HFFc6 (cell line): ENCODE data around the gene MEP1B. TPM values are rescaled to one million over a fixed set of nuclear protein-coding genes. Genes with fewer than 3 reads are reported as not detected.

Experiments used
- DNase-seq: peaks from one replicate; pipeline ENCODE4 v3.0.0-alpha.2; 2018
- H3K27ac Mint-ChIP-seq: 2 replicates; pipeline ENCODE4 v1.8.0; 2020; ENCODE audit warnings: mild to moderate bottlenecking, mixed read lengths
- H3K27me3 Mint-ChIP-seq: 2 replicates; pipeline ENCODE4 v1.8.0; 2021; ENCODE audit warnings: mild to moderate bottlenecking, moderate library complexity, mixed read lengths; ENCODE audit not compliant: insufficient read depth
- H3K36me3 Mint-ChIP-seq: 2 replicates; pipeline ENCODE4 v1.8.0; 2021; ENCODE audit warnings: low read depth, mixed read lengths
- H3K4me1 Mint-ChIP-seq: 2 replicates; pipeline ENCODE4 v1.8.0; 2020; ENCODE audit warnings: low read depth, mixed read lengths
- H3K4me3 Mint-ChIP-seq: 2 replicates; pipeline ENCODE4 v1.8.0; 2020; ENCODE audit warnings: mild to moderate bottlenecking, moderate library complexity, mixed read lengths
- H3K9me3 Mint-ChIP-seq: 2 replicates; pipeline ENCODE4 v1.8.0; 2020; ENCODE audit warnings: mild to moderate bottlenecking, mixed read lengths
- total RNA-seq, 6 experiments: library from RNA; stranded (reverse); fragmentation: NEBNext Ultra II Directional; extraction: Animal tissue kit (Norgen Biotek cat#: 25700); gene quantifications; 2 replicates in 1 of 6; 3 replicates in 5 of 6; pipeline ENCODE4 v1.2.3, GENCODE V29; 2021
- TF ChIP-seq, protein P1 (sequence below): fragments of 200-600 bp; sonication (generic); IDR thresholded peaks from 2 replicates; pipeline ENCODE4 v1.5.0; 2021; ENCODE audit warnings: antibody characterized with exemption, mild to moderate bottlenecking

The MEP1B gene
- total RNA-seq, 6 experiments from 2014 or later, result not detected

- TF ChIP-seq, protein P1, sequence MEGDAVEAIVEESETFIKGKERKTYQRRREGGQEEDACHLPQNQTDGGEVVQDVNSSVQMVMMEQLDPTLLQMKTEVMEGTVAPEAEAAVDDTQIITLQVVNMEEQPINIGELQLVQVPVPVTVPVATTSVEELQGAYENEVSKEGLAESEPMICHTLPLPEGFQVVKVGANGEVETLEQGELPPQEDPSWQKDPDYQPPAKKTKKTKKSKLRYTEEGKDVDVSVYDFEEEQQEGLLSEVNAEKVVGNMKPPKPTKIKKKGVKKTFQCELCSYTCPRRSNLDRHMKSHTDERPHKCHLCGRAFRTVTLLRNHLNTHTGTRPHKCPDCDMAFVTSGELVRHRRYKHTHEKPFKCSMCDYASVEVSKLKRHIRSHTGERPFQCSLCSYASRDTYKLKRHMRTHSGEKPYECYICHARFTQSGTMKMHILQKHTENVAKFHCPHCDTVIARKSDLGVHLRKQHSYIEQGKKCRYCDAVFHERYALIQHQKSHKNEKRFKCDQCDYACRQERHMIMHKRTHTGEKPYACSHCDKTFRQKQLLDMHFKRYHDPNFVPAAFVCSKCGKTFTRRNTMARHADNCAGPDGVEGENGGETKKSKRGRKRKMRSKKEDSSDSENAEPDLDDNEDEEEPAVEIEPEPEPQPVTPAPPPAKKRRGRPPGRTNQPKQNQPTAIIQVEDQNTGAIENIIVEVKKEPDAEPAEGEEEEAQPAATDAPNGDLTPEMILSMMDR, result no peak
- no peak for DNase-seq
- peaks cover 8% of the 10 kb centered on the region for H3K9me3 Mint-ChIP-seq
- H3K27me3 Mint-ChIP-seq, result peaks cover 1% of the 10 kb centered on the region; the same call in 1 of the 2 replicates
- no peaks in the 10 kb centered on the region for H3K36me3 Mint-ChIP-seq
- no peak overlapping the region for H3K27ac Mint-ChIP-seq
- H3K4me3 Mint-ChIP-seq, result no peak overlapping the region
- no peaks in the 10 kb centered on the region for H3K4me1 Mint-ChIP-seq
These were observed 69.7 kb downstream of the MEP1B start for GRCh38 chr18:32259553-32259952.

DNA sequence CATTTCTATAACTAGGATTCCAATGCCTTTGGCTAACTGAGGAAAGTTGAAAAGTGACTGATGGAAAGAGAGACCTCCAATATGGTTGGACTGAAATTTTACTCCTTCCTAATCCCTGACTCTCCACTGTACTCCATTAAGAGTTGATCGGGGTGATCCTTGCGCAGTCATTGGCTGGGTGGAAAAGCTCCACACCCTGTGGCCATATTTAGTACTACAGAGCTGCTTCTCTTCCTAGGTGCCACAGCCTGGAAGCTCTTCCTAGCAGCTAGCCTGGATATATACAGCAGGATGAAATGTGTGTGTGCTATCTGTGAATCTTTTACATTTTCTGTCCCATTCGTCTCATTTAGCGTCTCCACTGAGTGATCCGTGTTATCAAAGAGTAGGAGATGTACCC lies 71.2 kb downstream of the MEP1B start:
- Mint-ChIP-seq H3K4me3 (no peak overlapping the region), H3K9me3 (peaks cover 8% of the 10 kb centered on the region), H3K4me1 (no peaks in the 10 kb centered on the region), H3K36me3 (no peaks in the 10 kb centered on the region), H3K27me3 (no peaks in the 10 kb centered on the region; the same call in 1 of the 2 replicates), H3K27ac (no peak overlapping the region)
- TF ChIP-seq, protein P1, result peak; percentile 15; the same call in 1 of the 2 replicates
- no peak for DNase-seq

DNA sequence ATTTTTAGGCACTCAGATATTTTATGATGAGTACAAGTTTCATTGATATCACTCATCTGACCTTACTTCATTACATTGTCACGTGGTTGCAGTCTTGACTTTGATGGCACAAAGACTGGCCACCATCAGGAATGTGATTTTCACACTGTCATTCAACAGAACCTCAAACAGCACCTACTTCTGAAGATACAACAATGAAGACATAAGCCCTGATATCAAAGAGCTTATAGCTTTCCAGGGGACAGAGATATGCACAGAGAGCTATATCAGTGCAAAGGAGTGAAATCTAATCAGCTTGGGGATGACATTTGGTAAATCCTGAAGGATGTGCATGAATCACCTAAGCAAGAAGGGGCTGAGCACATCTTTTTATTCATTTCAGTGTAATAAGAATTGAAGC lies 72.3 kb downstream of the MEP1B start:
- Mint-ChIP-seq H3K4me3 (no peak overlapping the region), H3K4me1 (no peaks in the 10 kb centered on the region), H3K27ac (no peak overlapping the region), H3K9me3 (peaks cover 8% of the 10 kb centered on the region), H3K36me3 (no peaks in the 10 kb centered on the region), H3K27me3 (no peaks in the 10 kb centered on the region; the same call in 1 of the 2 replicates)
- DNase-seq, result no peak
- TF ChIP-seq, protein P1, result no peak

DNA sequence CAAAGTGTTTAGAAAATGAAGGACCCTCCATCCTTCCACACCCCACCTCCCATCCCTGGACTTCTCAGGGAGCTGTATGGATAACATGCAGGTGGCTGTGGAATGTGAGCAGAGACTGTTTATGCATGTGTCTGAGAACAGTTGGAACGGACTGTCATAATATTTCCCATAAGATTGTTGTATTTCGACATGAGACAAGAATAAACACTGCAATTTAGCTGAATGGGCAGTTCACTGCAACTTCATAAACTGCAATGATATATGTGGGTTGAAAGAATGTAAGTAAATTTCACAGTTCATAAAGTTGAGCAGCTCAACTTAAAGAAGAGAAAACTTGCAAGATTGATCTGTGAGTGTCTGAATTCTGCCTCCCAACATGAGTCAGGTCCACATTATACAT lies 74.6 kb downstream of the MEP1B start:
- H3K27ac Mint-ChIP-seq, result no peak overlapping the region
- TF ChIP-seq, protein P1, result no peak
- no peak for DNase-seq
- H3K4me3 Mint-ChIP-seq, result no peak overlapping the region
- no peaks in the 10 kb centered on the region; the same call in 1 of the 2 replicates for H3K27me3 Mint-ChIP-seq
- H3K4me1 Mint-ChIP-seq, result no peaks in the 10 kb centered on the region
- H3K36me3 Mint-ChIP-seq, result no peaks in the 10 kb centered on the region
- H3K9me3 Mint-ChIP-seq, result peaks cover 5% of the 10 kb centered on the region; the same call in 1 of the 2 replicates

GRCh38 chr18:32267463-32267862 lies 77.6 kb downstream of the MEP1B start:
- Mint-ChIP-seq H3K27ac (no peak overlapping the region), H3K27me3 (no peaks in the 10 kb centered on the region; the same call in 1 of the 2 replicates), H3K36me3 (no peaks in the 10 kb centered on the region), H3K4me1 (no peaks in the 10 kb centered on the region), H3K4me3 (no peak overlapping the region), H3K9me3 (no peaks in the 10 kb centered on the region)
- TF ChIP-seq, protein P1, result no peak
- no peak for DNase-seq

Other genes starting within 250 kb of the MEP1B start
- 10 to 100 TPM; 26.0 to 31.4 (median 29.1) TPM for gene TRAPPC8, start 246.9 kb upstream of the MEP1B start, total RNA-seq
- gene RNF125, start 171.2 kb upstream of the MEP1B start, total RNA-seq, result under 1 TPM; 0.12 to 0.66 (median 0.22) TPM
- gene RNF138, start 98.2 kb upstream of the MEP1B start, total RNA-seq, result 10 to 100 TPM; 10.2 to 14.4 (median 13.6) TPM